Ovary (tissue), 9 donors: Measurements from ENCODE around the gene RAB4A. TPM values are rescaled to one million over a fixed set of nuclear protein-coding genes. Genes with fewer than 3 reads are reported as not detected.

Source experiments
- DNase-seq, 5 donors: peaks; one replicate each; pipeline ENCODE4 v3.0.0-alpha.2; 2019 to 2020
- H3K27ac ChIP-seq, 2 donors: fragments of 200-600 bp; one replicate each; pipeline versions ENCODE4 v1.5.1 to v1.8.0; 2019 to 2022
- H3K27me3 ChIP-seq: fragments of 200-600 bp; one replicate; pipeline ENCODE4 v1.8.0; 2022
- H3K36me3 ChIP-seq: fragments of 200-600 bp; sonication (generic); one replicate; pipeline ENCODE4 v1.5.1; 2019
- H3K4me1 ChIP-seq: one replicate; pipeline ENCODE4 v1.8.1; 2013; ENCODE audit warnings: mild to moderate bottlenecking, moderate library complexity; ENCODE audit not compliant: insufficient read depth
- H3K4me3 ChIP-seq: fragments of 200-600 bp; sonication (generic); one replicate; pipeline ENCODE4 v1.5.1; 2017
- H3K9me3 ChIP-seq, 2 donors: fragments of 200-600 bp in 1 of 2; sonication (generic) in 1 of 2; one replicate each; pipeline versions ENCODE4 v1.5.1 to v1.8.1; 2013 to 2019; ENCODE audit warnings: mild to moderate bottlenecking in 1 of 2, moderate library complexity in 1 of 2
- CTCF ChIP-seq, 3 donors: fragments of 450-650 bp in 2 of 3; fragments of 200-600 bp in 1 of 3; IDR thresholded peaks; one replicate each; pipeline versions ENCODE4 v1.5.1 to v1.8.0; 2016 to 2022; ENCODE audit warnings: antibody characterized with exemption in 3 of 3, mild to moderate bottlenecking in 1 of 3
- EP300 ChIP-seq: sonication (generic); formaldehyde crosslinking; IDR thresholded peaks from one replicate; pipeline ENCODE4 v1.6.1; 2017; ENCODE audit warnings: antibody characterized with exemption
- POLR2A ChIP-seq: fragments of 450-650 bp; IDR thresholded peaks from one replicate; pipeline ENCODE4 v1.6.1; 2017; ENCODE audit warnings: antibody characterized with exemption, mild to moderate bottlenecking, moderate library complexity
- WGBS, 3 donors: extraction: QIAGEN DNeasy Blood & Tissue Kit in 1 of 3; methylation state at CpG; one replicate each; pipeline versions ENCODE4 v1.1.5 to v1.1.7; 2013 to 2017; 5-methylcytosine and 5-hydroxymethylcytosine counted together
- intact Hi-C, 4 donors: fragments of 100-400 bp; cut with DNase I; formaldehyde crosslinking; loops; one replicate each; pipeline versions ENCODE4 v1.11.0 to v1.15.1; 2022 to 2023
- polyA plus RNA-seq, 2 donors: library from polyadenylated mRNA; stranded (reverse); fragments of 200-250 nt in 1 of 2; fragments of 350-450 nt in 1 of 2; fragmentation: Illumina TruSeq in 1 of 2; extraction: RNeasy Lipid Tissue Mini Kit (QIAGEN cat#74804) in 1 of 2; gene quantifications; one replicate each; pipeline ENCODE4 v1.2.3, GENCODE V29; 2013 to 2014
- total RNA-seq, 7 donors: library from RNA; depleted of rRNA in 2 of 7; stranded (reverse); fragments of >200 nt in 2 of 7; fragmentation: NEBNext Ultra II Directional in 3 of 7; extraction: Animal tissue kit (Norgen Biotek cat#: 25700) in 3 of 7; gene quantifications; one replicate each; pipeline versions ENCODE4 v1.1.0 to v1.2.4, GENCODE V29; 2016 to 2023
- donor health status: DM: no; HTN: no; CAD: no; lungs with moderate emphysema.
- donor health status: DM: no; HTN: no; CAD: no.
- donor health status: Bipolar disorder and iron deficiency.
- donor health status: DM: yes; HTN: yes; CAD: no.
- donor health status: DM: no; HTN: no; CAD: no.
- donor health status: DM: yes; HTN: yes; CAD: no.

The RAB4A gene
- total and polyA plus RNA-seq, 9 donors, result 19.5 to 69.2 (median 44.3) TPM

DNA sequence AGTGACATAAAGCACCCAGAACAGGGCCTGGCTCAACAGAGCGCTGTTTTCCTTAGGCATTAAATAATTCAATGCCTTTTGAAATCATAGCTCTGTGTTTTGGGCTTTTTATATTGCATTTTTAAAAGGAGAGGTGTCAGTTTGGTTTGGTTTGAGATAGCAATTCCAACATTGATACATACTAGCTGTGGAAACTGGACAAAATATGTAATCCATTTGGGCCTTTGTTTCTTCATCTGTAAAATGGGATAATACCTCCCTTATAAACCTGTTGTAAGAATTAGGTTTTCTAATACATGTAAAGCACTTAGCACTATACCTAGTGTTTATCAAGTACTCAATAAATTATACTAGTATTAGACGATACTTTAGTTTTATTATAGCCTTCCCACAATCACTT, 8.7 kb upstream of the RAB4A start:
- Histone ChIP-seq H3K9me3 (no peaks in the 10 kb centered on the region), H3K27me3 (no peaks in the 10 kb centered on the region), H3K4me3 (no peak overlapping the region), H3K27ac (no peak overlapping the region), H3K4me1 (no peaks in the 10 kb centered on the region), H3K36me3 (no peaks in the 10 kb centered on the region)
- 86 to 91% (median 88%) methylated on average over 2 of the region's 2 CpGs for WGBS, 3 donors
- intact Hi-C loops, result no loop called here
- no peak for TF ChIP-seq CTCF (IDR thresholded peaks at IDR 0.05)
- TF ChIP-seq POLR2A, result no peak
- TF ChIP-seq EP300, result no peak
- no peak for DNase-seq

DNA sequence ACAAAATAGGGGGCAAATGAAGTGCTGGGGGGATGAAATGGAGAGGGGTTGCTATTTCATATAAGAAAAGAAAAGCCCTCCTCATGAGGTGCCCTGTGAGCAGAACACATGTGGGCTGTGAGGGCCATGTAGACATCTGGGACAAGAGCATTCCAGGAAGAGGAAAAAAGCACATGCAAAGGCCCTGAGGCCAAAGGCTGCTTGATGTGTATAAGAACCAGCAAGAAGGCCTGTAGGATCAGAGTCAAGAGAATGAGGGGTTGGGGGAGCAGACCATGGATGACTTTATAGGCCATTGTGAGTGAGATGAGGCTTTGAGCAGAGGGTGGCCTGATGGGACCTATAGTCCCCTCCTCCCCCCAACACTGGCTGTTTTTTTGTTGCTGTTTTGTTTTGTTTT, 7.7 kb upstream of the RAB4A start:
- Histone ChIP-seq H3K9me3 (no peaks in the 10 kb centered on the region), H3K36me3 (no peaks in the 10 kb centered on the region), H3K4me3 (no peak overlapping the region), H3K27me3 (no peaks in the 10 kb centered on the region), H3K4me1 (no peaks in the 10 kb centered on the region), H3K27ac (no peak overlapping the region)
- no peak for DNase-seq
- TF ChIP-seq EP300, result no peak
- no peak for TF ChIP-seq POLR2A
- intact Hi-C loops, result no loop called here

DNA sequence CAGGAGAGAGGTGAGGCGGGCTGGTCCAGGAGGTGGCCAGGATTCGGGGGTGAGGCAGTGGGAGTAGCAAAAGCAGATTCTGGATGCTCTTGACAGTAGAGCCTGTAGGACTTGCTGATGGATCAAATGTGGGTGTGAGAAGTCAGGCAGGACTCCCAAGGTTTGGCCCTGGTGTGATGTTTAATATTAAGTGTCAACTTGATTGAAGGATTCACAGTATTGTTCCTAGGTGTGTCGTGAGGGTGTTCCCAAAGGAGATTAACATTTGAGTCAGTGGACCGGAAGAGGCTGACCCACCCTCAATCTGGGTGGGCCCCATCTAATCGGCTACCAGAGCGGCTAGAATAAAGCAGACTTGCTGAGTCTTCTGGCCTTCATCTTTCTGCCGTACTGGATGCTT, 6.8 kb upstream of the RAB4A start:
- Histone ChIP-seq H3K36me3 (no peaks in the 10 kb centered on the region), H3K27ac (no peak overlapping the region), H3K9me3 (no peaks in the 10 kb centered on the region), H3K27me3 (no peaks in the 10 kb centered on the region), H3K4me1 (no peaks in the 10 kb centered on the region), H3K4me3 (no peak overlapping the region)
- intact Hi-C loops, result no loop called here
- DNase-seq, result no peak
- WGBS, 3 donors, result 86 to 94% (median 92%) methylated on average over 7 of the region's 7 CpGs
- no peak for TF ChIP-seq POLR2A
- no peak for TF ChIP-seq CTCF (IDR thresholded peaks at IDR 0.05)
- TF ChIP-seq EP300, result no peak

DNA sequence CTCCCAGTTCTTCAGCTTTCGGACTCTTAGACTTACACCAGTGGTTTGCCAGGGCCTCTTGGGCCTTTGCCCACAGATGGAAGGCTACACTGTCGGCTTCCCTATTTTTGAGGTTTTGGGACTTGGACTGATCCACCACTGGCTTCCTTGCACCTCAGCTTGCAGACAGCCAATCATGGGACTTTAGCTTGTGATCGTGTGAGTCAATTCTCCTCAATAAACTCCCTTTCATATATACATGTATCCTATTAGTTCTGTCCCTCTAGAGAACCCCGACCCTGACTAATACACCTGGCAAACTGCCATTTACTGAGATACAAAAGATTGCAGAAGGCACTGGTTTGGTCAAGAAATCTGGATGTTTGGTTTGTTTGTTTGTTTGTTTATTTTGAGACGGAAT, 6.4 kb upstream of the RAB4A start:
- Histone ChIP-seq H3K27me3 (no peaks in the 10 kb centered on the region), H3K36me3 (no peaks in the 10 kb centered on the region), H3K4me1 (no peaks in the 10 kb centered on the region), H3K4me3 (no peak overlapping the region), H3K27ac (no peak overlapping the region), H3K9me3 (no peaks in the 10 kb centered on the region)
- intact Hi-C loops, result no loop called here
- 91 to 95% (median 92%) methylated on average over 5 of the region's 5 CpGs for WGBS, 3 donors
- DNase-seq, result no peak
- no peak for TF ChIP-seq POLR2A
- TF ChIP-seq CTCF (IDR thresholded peaks at IDR 0.05), result no peak
- no peak for TF ChIP-seq EP300

- TF ChIP-seq POLR2A (no peak), CTCF (IDR thresholded peaks at IDR 0.05) (no peak), EP300 (no peak)
- intact Hi-C loops, result no loop called here
- Histone ChIP-seq H3K4me3 (no peak overlapping the region), H3K4me1 (no peaks in the 10 kb centered on the region), H3K27ac (no peak overlapping the region), H3K27me3 (no peaks in the 10 kb centered on the region), H3K9me3 (no peaks in the 10 kb centered on the region), H3K36me3 (no peaks in the 10 kb centered on the region)
- WGBS, 3 donors, result 50 to 62% (median 54%) methylated on average over 3 of the region's 3 CpGs
- DNase-seq, result no peak
Observed at GRCh38 chr1:229266274-229266673, 4.6 kb upstream of the RAB4A start.
